HG03558 (cell line): Measurements from ENCODE around the gene SORBS2.

ENCODE experiments used
- ATAC-seq: cut with Tn5 transposase; IDR thresholded peaks from one replicate; pipeline ENCODE4 v1.9.1; 2021; ENCODE audit warnings: moderate number of reproducible peaks; ENCODE audit not compliant: unreplicated experiment; ENCODE audit errors: extremely low read depth

Gene SORBS2

DNA sequence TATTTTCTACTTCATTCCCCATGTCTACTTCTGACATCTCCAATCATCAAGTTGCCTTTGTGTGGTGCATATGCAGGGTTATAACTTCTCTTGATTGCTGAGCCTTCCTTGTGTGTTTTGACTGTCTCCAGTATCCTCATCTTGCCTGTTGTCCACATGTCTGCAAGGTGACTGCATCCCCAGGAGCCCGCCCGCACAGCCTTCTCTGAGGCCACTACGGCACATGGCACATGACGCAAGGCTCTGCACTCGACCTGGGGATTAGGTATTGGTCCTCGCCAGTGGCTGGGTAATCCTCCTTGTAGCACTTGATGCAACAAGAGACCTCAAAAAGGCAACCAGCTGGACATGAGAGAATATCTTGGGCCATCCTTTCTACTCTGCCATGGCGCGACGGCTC lies 122.6 kb downstream of the SORBS2 start:
- ATAC-seq = no peak

DNA sequence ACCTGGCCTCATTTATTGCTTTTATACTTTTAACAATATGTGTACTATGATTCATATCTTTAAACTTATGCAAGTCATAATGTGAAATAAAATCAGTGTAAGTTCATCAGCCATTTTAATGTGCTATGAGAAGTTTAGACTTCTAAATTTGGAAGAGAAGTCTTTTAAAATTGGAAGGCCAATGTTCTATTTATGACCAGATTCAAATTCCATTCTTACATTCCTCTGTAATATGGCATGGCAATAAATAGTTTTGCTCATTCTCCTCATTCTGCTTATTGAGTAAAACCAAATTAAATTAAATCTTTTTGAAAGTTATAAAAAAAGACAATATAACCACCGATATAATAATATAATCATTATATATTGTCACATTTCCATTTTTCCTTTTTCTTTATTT lies 126.2 kb downstream of the SORBS2 start:
- no peak for ATAC-seq

DNA sequence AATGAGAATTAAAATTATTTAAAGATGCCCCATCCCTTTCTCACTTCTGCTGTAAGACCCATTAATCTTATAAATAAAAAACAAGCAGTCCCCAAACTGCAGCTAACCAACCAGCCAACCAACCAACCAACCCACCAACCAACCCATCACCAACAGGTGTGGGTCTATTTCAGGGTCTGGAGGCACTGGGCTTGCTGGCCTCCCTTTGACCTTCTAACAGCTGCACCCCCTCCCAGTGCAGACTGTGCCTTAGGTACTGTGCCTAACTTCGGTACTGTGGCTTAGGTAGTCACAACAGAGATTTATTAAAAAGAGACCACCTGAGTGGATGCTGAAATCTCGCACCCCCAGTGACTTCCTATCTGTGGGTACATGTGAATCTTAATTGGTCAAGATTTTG lies 128.1 kb downstream of the SORBS2 start:
- no peak for ATAC-seq

DNA sequence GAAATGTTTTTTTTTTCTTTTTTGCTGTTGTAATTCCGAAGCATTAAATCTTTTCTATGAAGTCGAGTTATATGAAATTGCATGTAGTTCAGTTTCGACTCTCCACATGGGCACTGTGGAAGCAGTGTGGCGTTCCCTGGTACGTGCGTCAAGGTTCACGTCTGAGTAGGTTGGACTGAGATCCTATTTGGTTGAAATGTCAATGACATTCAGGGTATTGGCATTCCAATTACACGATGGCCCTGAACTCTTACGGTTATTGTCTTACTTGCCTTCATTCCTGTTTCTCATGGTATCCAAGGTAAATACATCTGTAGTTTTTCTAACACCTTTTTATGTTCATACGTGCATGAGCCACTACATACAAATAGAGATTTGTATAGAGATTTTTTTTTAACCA lies 128.8 kb downstream of the SORBS2 start:
- ATAC-seq = no peak

DNA sequence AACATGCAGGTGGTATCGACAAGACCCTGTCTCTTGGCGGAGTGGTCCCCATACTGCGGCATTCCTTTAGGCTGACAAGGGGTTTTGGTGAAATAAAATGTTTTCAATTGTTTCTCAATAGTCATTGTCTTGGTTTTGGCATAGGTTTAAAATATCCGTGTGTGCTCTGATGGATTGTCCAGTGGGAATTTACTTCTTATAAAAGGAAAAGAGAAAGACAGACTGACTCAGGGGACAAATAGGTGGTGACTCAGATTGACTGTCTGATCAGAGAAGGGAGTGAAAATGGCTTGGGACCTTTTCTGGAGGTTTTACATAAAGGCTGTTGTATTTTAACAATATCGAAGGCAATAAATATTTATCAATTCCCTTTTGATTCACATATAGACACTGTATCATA lies 129.8 kb downstream of the SORBS2 start:
- no peak for ATAC-seq

DNA sequence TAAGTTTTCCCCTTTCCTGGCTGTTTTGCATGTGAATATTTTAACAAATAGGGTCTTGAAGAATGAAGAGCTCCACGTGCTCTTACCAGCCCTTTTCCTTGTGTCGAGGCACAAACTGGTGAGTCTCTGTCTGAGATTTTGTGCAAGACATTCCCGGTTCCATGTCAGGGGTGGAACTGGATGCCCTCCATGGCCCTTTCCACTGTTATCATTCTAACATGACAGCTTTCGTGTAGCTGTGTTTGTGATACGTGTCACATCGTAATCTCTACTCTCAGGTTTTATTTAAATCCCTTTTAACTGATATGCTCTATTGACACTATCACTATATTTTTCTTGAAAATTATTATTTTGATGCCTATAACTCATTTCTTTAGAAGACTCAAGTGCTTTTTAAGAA lies 130.4 kb downstream of the SORBS2 start:
- ATAC-seq = no peak

DNA sequence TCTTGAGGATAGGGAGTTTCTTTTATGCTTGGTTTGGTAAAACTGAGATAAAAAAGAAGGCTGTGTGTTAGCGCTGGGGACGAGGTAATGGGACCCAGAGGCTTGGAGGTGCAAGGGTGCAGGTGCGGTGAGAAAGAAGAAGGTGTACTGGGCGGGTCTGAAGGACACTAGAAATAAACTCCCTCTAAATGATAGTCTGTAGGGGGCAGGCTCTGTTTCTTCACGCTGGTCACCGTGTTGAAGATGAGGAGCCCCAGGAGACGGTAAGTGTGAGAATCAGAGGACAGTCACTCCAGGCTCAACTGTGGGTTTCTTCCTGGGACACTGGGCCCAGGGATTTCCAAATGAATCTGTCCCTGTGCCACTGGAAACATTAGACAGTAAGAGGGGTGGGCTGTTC lies 131.4 kb downstream of the SORBS2 start:
- ATAC-seq = no peak

DNA sequence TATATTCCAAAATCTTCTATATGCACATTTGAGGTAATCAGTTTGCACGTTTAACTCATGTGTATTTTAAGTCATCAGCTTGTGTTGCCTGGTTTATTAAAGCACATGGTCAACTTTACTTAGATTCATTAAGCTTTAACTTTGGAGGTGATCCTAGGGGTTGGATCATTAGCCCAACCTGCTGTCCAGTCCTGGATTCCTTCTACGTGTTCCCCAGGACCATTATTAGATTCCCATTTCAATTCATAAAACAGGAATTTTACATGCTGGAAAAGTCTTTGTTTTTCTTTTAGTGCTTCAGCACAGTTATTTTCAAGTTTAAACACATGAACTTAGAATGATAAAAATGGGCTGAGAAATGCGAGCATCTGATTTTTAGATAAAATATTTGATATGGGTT lies 132.5 kb downstream of the SORBS2 start:
- ATAC-seq = no peak

DNA sequence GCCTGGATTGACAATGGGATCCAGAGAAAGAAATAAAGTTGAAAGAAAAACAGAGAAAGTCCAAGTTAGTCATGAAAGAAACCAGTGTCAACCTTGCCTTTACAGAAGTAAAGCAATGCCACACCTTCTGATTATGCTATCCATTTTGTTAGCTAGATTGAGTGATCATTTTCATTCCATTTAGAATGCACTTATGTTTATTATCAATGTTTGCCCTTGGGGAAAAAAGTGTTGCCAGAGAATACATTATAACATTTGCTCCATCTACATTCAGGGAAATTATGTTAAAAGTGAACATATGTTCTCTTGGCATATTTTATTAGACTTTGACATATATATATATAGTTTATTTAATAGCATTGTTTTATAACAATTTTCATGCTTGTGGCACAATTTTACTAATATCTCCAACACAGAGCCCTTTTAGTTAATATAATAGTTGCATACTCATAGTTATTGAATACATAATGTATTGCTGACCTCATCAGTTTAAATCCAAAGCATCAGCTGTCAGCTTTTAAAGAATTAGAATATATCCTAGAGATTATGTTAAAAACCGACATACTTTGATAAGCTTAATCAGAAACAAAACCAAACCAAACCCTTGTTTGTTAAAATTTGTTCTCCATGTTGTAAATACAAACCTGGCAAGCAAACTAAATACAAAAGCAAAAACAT lies 134.2 kb downstream of the SORBS2 start:
- no peak for ATAC-seq

DNA sequence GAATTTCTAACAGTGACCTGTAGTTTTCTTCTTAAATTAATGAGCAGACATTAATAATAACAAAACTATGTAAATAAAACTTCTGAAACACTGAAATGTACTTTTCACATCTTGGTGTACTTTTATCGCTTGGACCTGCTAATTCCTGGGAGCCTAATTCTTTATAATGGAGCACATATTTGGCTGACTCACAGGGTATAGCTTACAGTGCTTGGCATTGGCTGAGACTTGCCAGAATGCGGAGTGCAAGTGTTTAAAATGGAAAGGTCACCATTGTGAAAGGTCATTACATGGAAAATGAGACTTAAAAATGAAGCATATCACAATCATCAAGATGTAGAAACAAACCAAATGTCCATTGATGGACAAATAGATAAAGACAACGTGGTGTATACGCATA lies 139.4 kb downstream of the SORBS2 start:
- ATAC-seq = no peak

DNA sequence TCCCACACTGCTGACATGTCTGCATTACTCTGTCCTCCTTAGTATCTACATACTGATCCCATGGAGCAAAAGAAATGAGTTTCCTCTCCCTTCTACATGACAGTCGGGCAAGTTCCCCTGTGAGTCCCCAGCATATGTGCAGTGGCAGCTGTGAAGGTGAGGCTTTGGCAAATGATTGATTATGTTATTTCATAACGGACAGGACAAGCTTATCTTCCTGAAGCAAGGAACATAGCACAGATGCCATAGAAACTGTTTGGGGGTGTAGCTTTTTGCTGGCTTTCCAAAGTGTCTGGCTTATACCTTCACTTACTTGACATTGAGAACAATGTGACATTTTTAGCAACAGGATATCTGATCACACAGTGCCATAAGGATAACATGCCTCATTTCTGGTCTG lies 139.8 kb downstream of the SORBS2 start:
- ATAC-seq = no peak

DNA sequence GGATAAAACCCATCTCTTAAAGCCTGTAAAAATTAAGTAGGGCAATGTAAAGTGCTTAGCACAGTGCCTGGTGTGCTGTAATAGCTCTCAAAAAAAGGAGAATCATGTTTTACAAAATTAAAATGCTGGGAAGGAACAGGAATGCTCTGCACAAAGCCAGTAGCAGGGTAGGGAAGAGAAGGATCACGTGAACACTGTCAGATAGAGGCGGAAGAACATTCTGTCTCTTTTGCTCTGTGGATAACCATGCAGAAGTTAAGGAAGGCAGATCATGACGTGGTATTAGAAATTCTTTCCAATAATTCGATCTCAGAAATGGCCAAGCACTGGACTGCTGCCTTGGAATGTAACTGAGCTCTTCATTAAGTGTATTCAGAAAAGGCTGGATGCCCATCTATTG lies 140.5 kb downstream of the SORBS2 start:
- no peak for ATAC-seq

DNA sequence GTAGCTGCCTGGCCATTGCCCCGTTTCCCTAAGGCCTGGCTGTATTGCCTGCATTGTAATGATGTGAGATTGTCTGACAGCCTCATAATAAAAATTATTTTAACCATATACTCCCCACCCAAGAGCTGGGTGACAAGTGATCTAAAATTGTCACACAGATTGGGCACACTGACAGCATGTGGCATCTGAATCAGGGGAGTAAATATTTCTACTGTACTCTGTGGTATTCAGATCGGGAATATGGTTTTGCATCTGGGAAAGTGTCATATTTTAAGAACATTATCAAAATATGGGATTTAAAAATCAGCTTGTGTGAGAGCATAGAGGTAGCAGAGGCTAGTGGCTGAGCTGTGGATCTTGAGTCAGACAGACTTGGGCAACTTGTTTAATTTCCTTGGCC lies 140.9 kb downstream of the SORBS2 start:
- no peak for ATAC-seq

DNA sequence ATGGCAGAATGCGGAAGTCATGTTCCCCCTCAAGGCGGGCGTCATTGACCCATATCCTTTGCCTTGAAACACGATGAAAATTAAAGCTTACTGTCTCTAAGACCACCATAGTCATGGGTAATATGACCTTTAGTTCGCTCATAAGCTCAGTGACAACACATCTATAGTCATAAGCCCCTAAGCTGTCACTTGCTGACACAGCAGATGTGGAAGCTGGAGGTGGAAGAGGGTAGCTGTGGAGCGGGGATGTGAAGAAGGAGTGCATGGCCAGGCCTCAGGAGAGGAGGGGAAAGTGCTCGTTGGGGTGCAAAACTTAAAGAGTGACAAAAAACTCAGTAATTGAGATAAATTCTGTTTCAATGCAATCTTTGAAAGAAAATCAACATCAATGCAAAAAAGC lies 142.7 kb downstream of the SORBS2 start:
- ATAC-seq = no peak

DNA sequence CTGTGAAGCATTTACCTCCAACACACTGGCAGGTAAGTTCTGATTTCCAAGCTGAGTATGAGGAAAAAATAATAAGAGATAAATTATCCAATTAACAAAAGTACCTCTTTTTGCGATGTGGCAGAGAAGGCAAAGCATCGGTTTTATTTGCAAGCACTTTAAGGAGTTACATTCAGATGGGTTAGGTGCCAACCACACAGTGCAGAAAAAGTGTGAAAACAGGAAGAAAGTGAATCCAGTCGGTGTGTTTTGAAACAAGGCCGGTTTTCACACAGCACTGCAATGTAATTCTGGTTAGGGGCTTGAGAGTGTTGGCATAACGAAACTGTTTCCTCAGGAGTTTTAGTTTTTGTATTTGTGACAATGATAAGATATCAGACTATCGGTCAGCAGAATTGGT lies 145.8 kb downstream of the SORBS2 start:
- no peak for ATAC-seq

DNA sequence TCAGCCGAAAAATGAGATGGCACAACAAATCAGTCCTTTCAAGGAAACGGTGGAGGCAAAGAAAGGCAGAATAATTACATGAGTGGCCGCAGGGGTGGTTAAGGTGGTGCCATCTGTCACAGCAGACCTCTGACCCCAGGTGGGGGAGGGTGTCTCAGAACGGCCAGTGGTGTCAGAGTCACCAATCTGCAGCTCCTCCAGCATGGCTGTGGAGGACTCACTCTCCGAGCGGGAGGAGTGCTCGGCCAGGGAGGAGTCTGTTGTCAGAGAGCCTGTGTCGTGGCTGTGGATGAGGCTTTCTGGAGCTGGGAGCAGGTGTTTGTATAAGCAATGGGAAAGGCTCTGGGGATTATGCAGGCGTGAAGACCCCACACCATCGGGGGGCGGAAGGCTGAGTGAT lies 146.3 kb downstream of the SORBS2 start:
- no peak for ATAC-seq

DNA sequence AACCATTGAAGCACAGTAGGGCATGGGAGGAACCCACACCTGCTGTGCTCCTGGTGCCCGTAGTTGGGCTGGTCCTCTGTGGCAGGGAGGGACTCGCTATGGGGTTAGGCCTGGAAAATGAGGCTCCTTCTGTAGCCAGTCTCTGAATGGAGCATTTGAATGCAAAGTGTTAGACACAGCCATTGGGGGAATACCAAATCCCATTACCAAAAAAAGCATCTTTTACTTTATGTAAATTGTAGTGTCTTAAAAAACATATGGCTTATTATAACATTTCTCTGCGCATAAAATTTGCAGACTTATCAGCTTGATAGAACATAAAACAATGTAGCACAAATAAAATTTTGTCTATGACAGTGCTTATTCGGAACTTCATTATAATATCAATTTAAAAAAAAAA lies 147.5 kb downstream of the SORBS2 start:
- no peak for ATAC-seq

DNA sequence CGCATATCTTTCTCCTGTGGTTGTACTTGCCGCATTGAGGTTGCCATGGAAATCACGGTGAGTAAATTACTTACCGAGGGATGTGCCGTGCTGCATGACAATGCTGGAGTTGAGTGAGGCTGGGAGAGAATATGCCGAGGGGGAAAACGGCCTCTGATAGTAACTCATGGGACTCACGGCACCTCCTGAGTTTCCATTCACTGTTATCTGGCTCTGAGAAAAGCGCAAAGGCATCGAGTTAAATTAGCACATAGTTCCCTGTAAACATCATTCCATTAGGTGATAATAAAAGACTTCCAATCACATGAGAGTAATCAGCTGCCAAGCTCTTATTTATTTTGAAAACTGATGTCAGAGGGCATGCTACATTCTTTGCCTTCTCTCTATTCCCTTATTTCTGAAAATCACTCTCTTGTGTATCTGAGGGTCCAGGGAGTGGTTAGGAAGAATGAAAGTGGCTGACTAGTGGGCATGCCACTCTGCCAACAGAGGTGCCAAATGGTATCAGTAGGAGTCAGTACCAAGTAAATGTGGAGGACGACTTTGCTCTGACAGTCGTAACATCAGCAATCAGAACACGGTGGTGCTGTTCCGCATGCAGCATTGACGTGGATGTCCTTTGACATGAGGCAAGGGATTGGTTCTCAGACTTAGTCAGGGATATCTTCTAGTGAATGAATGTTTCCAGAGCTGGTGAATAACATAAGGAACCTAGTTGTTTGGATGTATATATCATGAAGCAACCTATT lies 149.8 kb downstream of the SORBS2 start:
- no peak for ATAC-seq

DNA sequence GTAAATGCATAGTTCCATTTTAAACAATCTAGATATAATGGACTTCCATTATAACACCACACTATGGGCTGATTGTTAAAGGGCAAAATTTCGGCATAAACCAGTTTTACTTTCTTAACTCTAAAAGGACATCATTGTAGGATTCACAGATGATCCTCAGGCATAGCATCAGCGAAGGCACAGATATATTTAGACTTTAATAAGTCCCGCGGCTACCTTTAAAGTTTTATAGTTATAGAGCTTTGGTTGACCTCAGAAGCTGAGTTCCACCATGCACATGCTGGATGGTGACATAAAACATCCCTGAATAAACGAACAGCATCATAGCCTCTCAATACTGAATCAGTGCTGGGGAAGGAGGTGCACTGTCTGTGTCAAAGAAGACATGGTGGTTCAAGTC lies 151.7 kb downstream of the SORBS2 start:
- ATAC-seq = no peak

DNA sequence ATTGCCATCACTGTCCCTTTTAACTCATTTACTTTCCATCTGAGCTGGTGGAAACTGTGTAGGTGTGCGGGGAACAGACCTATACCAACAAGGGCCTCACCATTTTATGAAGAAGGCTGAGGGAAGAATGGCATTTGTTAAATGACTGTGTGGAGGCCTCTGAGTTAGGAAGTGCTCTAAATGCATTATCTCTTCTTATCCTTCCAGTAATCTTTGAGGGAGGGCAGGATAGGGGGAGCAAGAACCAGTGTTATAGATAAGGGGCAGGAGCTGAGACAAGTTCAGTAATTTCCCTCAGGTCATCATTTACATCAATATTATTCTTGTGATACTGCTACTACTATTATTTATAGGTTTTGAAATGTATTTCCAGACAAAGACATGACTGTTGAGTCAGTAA lies 154.3 kb downstream of the SORBS2 start:
- no peak for ATAC-seq

DNA sequence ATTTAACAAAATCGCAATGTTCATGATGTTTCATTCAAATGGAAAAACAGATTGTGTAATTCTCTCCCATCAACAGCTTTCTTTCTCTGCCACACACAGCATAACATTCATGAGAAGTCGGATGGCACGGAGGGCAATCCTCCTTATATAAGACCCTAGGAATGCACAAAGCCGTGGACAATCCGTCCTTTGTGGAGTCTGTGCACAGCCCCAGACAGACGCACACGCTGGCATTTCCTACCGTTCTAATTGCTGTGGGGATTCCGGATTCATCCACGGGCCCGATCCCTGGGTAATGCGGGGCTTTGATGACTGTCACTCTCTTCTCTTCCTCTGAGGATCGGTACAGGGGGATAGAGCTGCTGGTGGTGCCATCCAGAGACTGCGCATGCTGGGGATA lies 154.8 kb downstream of the SORBS2 start:
- ATAC-seq = no peak

DNA sequence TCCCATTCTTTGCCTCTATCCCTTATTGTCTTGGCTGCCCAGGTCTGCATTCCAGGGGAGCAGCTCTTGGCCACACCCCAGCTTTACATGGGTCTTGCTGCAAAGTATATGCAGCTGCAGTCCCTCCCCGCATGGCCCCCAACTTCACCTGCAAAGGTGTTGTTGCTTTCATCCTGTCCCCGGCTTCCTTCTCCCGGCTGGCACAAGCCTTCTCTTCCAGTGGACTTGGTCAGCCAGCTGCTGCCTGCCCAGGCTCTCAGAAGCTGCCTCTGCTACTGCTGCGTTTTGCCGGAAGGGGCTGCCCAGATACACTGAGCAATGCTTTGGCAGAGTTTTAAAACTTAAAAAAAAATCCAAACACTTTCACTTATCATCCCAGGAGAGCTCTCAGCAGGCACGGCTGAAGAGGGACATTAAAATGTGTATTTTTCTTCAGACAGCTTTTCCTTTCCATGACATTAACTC lies 155.5 kb downstream of the SORBS2 start:
- ATAC-seq = no peak
